K562 (cell line): ENCODE data around the gene ELAVL3. TPM values are rescaled to one million over a fixed set of nuclear protein-coding genes. Genes with fewer than 3 reads are reported as not detected.
A peak's percentile ranks its signal among the peaks of the same experiment; 100 is the strongest.

Experiments used
- ADNP ChIP-seq: fragments of 200-800 bp; sonication (Bioruptor generic); IDR thresholded peaks from 2 replicates; pipeline ENCODE4 v1.6.1; 2016; ENCODE audit warnings: missing genetic modification characterization, missing compliant biosample characterization
- HOXB6 ChIP-seq: fragments of 250-450 bp; sonication (Bioruptor Pico); IDR thresholded peaks from 2 replicates; pipeline ENCODE4 v1.5.1; 2022; ENCODE audit warnings: mild to moderate bottlenecking, borderline replicate concordance
- JUN ChIP-seq, 2 experiments: sonication (generic) in 1 of 2; formaldehyde crosslinking in 1 of 2; IDR thresholded peaks; 2 replicates each; pipeline versions ENCODE4 v1.6.1 to v1.8.0; 2012 to 2022; ENCODE audit warnings: borderline replicate concordance in 2 of 2, mild to moderate bottlenecking in 2 of 2, improper control_type of control experiment in 1 of 2, low read depth in 1 of 2, low read length in 1 of 2, missing genetic modification reagents in 1 of 2
- KDM4B ChIP-seq, 2 experiments: fragments of 450-650 bp in 1 of 2; sonication (generic) in 1 of 2; IDR thresholded peaks; 2 replicates each; pipeline ENCODE4 v1.6.1; 2016 to 2017; ENCODE audit warnings: borderline replicate concordance in 2 of 2, antibody characterized with exemption in 1 of 2, low read depth in 1 of 2, mild to moderate bottlenecking in 1 of 2
- NFE2 ChIP-seq: IDR thresholded peaks from 2 replicates; pipeline ENCODE4 v1.6.1; 2014; ENCODE audit warnings: antibody characterized with exemption, low read depth
- POLR3A ChIP-seq: IDR thresholded peaks from 2 replicates; pipeline ENCODE4 v1.6.1; 2011; ENCODE audit warnings: borderline replicate concordance, mild to moderate bottlenecking, moderate library complexity; ENCODE audit not compliant: insufficient read length, insufficient read depth; ENCODE audit errors: extremely low read depth
- TFAM ChIP-seq: fragments of 250-450 bp; sonication (Bioruptor Pico); conservative IDR thresholded peaks from 2 replicates; pipeline ENCODE4 v1.5.0; 2021; ENCODE audit warnings: mild to moderate bottlenecking, moderate library complexity
- TRIM24 ChIP-seq, 2 experiments: fragments of 450-650 bp; IDR thresholded peaks; 2 replicates each; pipeline ENCODE4 v1.6.1; 2016
- ZEB2 ChIP-seq: fragments of 450-650 bp; IDR thresholded peaks from 2 replicates; pipeline ENCODE4 v1.6.1; 2016
- ZFP1 ChIP-seq: fragments of 450-650 bp; formaldehyde crosslinking; IDR thresholded peaks from 2 replicates; pipeline ENCODE4 v1.4.0; 2020; ENCODE audit warnings: mild to moderate bottlenecking, mixed read lengths
- ZNF354B ChIP-seq: fragments of 250-450 bp; sonication (Bioruptor Pico); IDR thresholded peaks from 2 replicates; pipeline ENCODE4 v1.4.0; 2020
- ZNF785 ChIP-seq: fragments of 250-450 bp; sonication (Bioruptor Pico); IDR thresholded peaks from 2 replicates; pipeline ENCODE4 v1.4.0; 2020; ENCODE audit warnings: mild to moderate bottlenecking
- polyA plus RNA-seq, 8 experiments: library from polyadenylated mRNA; depleted of rRNA in 4 of 8; stranded (reverse) in 5 of 8; unstranded in 3 of 8; fragments of >200 nt; fragmentation: Nextera tagmentation in 2 of 8; fragmentation: Illumina TruSeq in 1 of 8; extraction: Ambion mirVana in 2 of 8; extraction: Trizol in 1 of 8; gene quantifications; 2 replicates each; pipeline versions ENCODE4 v1.2.1 to v1.2.3, GENCODE V29; 2011 to 2014; ENCODE audit warnings: inconsistent platforms in 1 of 8, missing spikeins in 1 of 8
- total RNA-seq, 7 experiments: library from RNA; depleted of rRNA in 6 of 7; stranded (reverse); fragments of >200 nt in 6 of 7; fragmentation: Illumina TruSeq in 2 of 7; extraction: Trizol in 2 of 7; gene quantifications; 2 replicates each; pipeline versions ENCODE4 v1.2.1 to v1.2.3, GENCODE V29; 2011 to 2021; ENCODE audit warnings: low replicate concordance in 1 of 7
- TF ChIP-seq, protein P1 (sequence below), 2 experiments: IDR thresholded peaks; 2 replicates each; pipeline ENCODE4 v1.6.1; 2012; ENCODE audit warnings: improper control_type of control experiment in 2 of 2, low read depth in 2 of 2, low read length in 2 of 2, borderline replicate concordance in 1 of 2
- TF ChIP-seq, protein P2 (sequence below): fragments of 250-450 bp; sonication (Bioruptor Pico); IDR thresholded peaks from 2 replicates; pipeline ENCODE4 v1.6.1; 2021; ENCODE audit warnings: mild to moderate bottlenecking
- TF ChIP-seq, protein P3 (sequence below), 2 experiments: fragments of 450-650 bp in 1 of 2; sonication (generic) in 1 of 2; formaldehyde crosslinking in 1 of 2; IDR thresholded peaks; 2 replicates each; pipeline versions ENCODE4 v1.7.1 to v1.9.0; 2016 to 2022; ENCODE audit warnings: inconsistent platforms in 1 of 2, mild to moderate bottlenecking in 1 of 2, missing genetic modification reagents in 1 of 2

The ELAVL3 gene
- total and polyA plus RNA-seq, 9 of the 15 experiments (the other 6 are each of a cell fraction or from before 2014, with no cell fraction given) = not detected

DNA sequence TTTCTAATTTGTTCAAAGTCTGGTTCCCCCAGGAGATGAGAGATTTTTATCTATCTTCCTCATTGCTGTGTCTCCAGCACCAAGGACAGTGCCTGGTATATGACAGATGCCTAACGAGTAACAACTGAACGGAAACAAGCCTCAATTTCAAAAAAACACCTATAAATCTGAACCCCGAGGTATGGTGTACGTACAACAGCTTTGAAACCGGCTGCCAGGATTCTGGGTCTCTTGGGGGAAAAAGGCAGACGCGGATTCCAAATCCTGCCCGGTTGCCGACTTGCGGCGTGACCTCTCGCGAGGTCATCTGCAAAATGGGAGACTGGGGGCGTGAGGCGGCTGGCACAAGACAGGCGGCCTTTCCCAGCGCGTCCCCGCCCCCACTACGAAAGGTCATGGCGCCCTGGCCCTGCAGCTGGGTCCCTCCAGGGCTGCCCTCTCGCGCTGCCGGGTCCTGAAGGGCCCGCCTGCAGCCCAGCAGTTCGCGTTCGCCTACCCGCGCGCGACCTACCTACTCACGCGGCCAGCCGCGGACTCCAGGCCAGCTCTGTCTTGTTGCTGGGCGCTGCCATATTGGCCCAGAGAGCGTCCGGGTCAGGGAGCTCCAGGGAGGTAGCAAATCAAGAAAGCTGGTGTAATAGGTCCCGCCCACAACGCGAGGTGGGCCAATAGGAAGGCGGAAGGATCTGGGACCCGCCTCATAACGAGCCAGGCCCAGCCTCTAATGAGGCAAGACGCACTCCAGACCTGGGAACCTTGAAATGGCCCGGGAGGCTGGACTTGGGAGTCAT is 47.9 kb upstream of the ELAVL3 start, which contains the start of gene ECSIT (continued):
- TF ChIP-seq, protein P1, sequence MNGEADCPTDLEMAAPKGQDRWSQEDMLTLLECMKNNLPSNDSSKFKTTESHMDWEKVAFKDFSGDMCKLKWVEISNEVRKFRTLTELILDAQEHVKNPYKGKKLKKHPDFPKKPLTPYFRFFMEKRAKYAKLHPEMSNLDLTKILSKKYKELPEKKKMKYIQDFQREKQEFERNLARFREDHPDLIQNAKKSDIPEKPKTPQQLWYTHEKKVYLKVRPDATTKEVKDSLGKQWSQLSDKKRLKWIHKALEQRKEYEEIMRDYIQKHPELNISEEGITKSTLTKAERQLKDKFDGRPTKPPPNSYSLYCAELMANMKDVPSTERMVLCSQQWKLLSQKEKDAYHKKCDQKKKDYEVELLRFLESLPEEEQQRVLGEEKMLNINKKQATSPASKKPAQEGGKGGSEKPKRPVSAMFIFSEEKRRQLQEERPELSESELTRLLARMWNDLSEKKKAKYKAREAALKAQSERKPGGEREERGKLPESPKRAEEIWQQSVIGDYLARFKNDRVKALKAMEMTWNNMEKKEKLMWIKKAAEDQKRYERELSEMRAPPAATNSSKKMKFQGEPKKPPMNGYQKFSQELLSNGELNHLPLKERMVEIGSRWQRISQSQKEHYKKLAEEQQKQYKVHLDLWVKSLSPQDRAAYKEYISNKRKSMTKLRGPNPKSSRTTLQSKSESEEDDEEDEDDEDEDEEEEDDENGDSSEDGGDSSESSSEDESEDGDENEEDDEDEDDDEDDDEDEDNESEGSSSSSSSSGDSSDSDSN (IDR thresholded peaks at IDR 0.05; ENCODE audit: borderline replicate concordance in 1 of 2, low read depth in 2 of 2, low read length in 2 of 2) = no peak
- TF ChIP-seq, protein P2, sequence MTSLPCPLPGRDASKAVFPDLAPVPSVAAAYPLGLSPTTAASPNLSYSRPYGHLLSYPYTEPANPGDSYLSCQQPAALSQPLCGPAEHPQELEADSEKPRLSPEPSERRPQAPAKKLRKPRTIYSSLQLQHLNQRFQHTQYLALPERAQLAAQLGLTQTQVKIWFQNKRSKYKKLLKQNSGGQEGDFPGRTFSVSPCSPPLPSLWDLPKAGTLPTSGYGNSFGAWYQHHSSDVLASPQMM (CRISPR knock-in tag) = no peak
- no peak for TF ChIP-seq KDM4B (IDR thresholded peaks at IDR 0.05; ENCODE audit: borderline replicate concordance in 2 of 2, low read depth in 1 of 2)
- peak; percentile 6; the same call in 1 of the 2 replicates for TF ChIP-seq JUN (IDR thresholded peaks at IDR 0.05; ENCODE audit: borderline replicate concordance, low read depth, low read length)
- TF ChIP-seq JUN (CRISPR knock-in tag; IDR thresholded peaks at IDR 0.05; ENCODE audit: borderline replicate concordance) = 0 out of 2 replicates have a peak, but pooled peaks have one; percentile 64
- no peak for TF ChIP-seq POLR3A
- TF ChIP-seq ZEB2 = no peak
- TF ChIP-seq ZNF354B (CRISPR knock-in tag) = no peak
- no peak for TF ChIP-seq HOXB6 (CRISPR knock-in tag)
- TF ChIP-seq, protein P3, sequence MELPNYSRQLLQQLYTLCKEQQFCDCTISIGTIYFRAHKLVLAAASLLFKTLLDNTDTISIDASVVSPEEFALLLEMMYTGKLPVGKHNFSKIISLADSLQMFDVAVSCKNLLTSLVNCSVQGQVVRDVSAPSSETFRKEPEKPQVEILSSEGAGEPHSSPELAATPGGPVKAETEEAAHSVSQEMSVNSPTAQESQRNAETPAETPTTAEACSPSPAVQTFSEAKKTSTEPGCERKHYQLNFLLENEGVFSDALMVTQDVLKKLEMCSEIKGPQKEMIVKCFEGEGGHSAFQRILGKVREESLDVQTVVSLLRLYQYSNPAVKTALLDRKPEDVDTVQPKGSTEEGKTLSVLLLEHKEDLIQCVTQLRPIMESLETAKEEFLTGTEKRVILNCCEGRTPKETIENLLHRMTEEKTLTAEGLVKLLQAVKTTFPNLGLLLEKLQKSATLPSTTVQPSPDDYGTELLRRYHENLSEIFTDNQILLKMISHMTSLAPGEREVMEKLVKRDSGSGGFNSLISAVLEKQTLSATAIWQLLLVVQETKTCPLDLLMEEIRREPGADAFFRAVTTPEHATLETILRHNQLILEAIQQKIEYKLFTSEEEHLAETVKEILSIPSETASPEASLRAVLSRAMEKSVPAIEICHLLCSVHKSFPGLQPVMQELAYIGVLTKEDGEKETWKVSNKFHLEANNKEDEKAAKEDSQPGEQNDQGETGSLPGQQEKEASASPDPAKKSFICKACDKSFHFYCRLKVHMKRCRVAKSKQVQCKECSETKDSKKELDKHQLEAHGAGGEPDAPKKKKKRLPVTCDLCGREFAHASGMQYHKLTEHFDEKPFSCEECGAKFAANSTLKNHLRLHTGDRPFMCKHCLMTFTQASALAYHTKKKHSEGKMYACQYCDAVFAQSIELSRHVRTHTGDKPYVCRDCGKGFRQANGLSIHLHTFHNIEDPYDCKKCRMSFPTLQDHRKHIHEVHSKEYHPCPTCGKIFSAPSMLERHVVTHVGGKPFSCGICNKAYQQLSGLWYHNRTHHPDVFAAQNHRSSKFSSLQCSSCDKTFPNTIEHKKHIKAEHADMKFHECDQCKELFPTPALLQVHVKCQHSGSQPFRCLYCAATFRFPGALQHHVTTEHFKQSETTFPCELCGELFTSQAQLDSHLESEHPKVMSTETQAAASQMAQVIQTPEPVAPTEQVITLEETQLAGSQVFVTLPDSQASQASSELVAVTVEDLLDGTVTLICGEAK (IDR thresholded peaks at IDR 0.05) = peak; percentile 92
- TF ChIP-seq, protein P3 (CRISPR knock-in tag; IDR thresholded peaks at IDR 0.05) = no peak
- no peak for TF ChIP-seq NFE2
- TF ChIP-seq ZNF785 (CRISPR knock-in tag) = no peak
- no peak for TF ChIP-seq ADNP (tag)
- no peak for TF ChIP-seq TFAM
- TF ChIP-seq TRIM24 (IDR thresholded peaks at IDR 0.05) = no peak
- no peak for TF ChIP-seq ZFP1 (CRISPR knock-in tag)
